Inflammatory macrophage treated with lipopolysaccharide for 1 hour (primary cell): ENCODE results near the gene PARP15.
A peak's percentile ranks its signal among the peaks of the same experiment; 100 is the strongest.
"Not testable (repeated sequence)": the region's sequence is repeated elsewhere in the genome, so short reads cannot be mapped to it uniquely, and the experiment has no call there.

ENCODE experiments used
- DNase-seq, 2 donors: peaks; one replicate each; pipeline ENCODE4 v3.0.0-alpha.2; 2020 to 2022

Gene PARP15

GRCh38 chr3:122620399-122620798, 42.9 kb downstream of the PARP15 start:
- no peak for DNase-seq

- no peak for DNase-seq
Observed at GRCh38 chr3:122621112-122621511, 43.7 kb downstream of the PARP15 start.

GRCh38 chr3:122623031-122623829, 45.8 kb downstream of the PARP15 start:
- no peak for DNase-seq

GRCh38 chr3:122626515-122627180, 49.2 kb downstream of the PARP15 start:
- DNase-seq = peak in 1 of 2 donors; percentile 19

GRCh38 chr3:122627301-122627700, 49.9 kb downstream of the PARP15 start:
- no peak for DNase-seq

GRCh38 chr3:122628567-122628966, 51.1 kb downstream of the PARP15 start:
- no peak for DNase-seq

- no peak for DNase-seq
Observed at GRCh38 chr3:122629763-122630162, 52.3 kb downstream of the PARP15 start.

- no peak for DNase-seq
Observed at GRCh38 chr3:122635789-122636188, 58.3 kb downstream of the PARP15 start.

- no peak for DNase-seq
Observed at GRCh38 chr3:122636697-122637096, 59.2 kb downstream of the PARP15 start.

- no peak for DNase-seq
Observed at GRCh38 chr3:122640437-122640999, 63.1 kb downstream of the PARP15 start.

- DNase-seq = no peak
Observed at GRCh38 chr3:122642935-122643334, 65.5 kb downstream of the PARP15 start.

GRCh38 chr3:122646146-122646988, 68.9 kb downstream of the PARP15 start:
- DNase-seq = no peak

- DNase-seq = not testable (repeated sequence)
Observed at GRCh38 chr3:122651233-122651907, 73.9 kb downstream of the PARP15 start.

GRCh38 chr3:122651962-122652361, 74.5 kb downstream of the PARP15 start:
- not testable (repeated sequence) for DNase-seq

GRCh38 chr3:122658336-122658735, 80.9 kb downstream of the PARP15 start:
- not testable (repeated sequence) for DNase-seq

- no peak for DNase-seq
Observed at GRCh38 chr3:122660297-122660974, 83.0 kb downstream of the PARP15 start.

- DNase-seq = peak in 1 of 2 donors; percentile 19
Observed at GRCh38 chr3:122661633-122662032, 84.2 kb downstream of the PARP15 start.

GRCh38 chr3:122662505-122662904, 85.1 kb downstream of the PARP15 start:
- DNase-seq = no peak

- no peak for DNase-seq
Observed at GRCh38 chr3:122665226-122665786, 87.9 kb downstream of the PARP15 start.

GRCh38 chr3:122665881-122666280, 88.4 kb downstream of the PARP15 start:
- no peak for DNase-seq

- DNase-seq = no peak
Observed at GRCh38 chr3:122668930-122669730, 91.7 kb downstream of the PARP15 start.
